NB4 (cell line): ENCODE data around the gene INPP5B.
"Not testable (repeated sequence)": the region's sequence is repeated elsewhere in the genome, so short reads cannot be mapped to it uniquely, and the experiment has no call there.

Experiments
- DNase-seq: peaks from one replicate; pipeline ENCODE4 v3.0.0; 2010; ENCODE audit warnings: low read depth
- H3K4me3 ChIP-seq: one replicate; pipeline ENCODE4 v1.5.1; 2011; ENCODE audit warnings: mild to moderate bottlenecking, low read depth, low read length, moderate library complexity
- CTCF ChIP-seq: IDR thresholded peaks from one replicate; pipeline ENCODE4 v1.5.1; 2012; ENCODE audit warnings: low read depth, low read length
- MAX ChIP-seq: IDR thresholded peaks from 2 replicates; pipeline ENCODE4 v1.6.1; 2011; ENCODE audit warnings: low read depth, low read length
- MYC ChIP-seq: IDR thresholded peaks from 2 replicates; pipeline ENCODE4 v1.6.1; 2011; ENCODE audit warnings: low read depth, low read length
- POLR2A ChIP-seq: IDR thresholded peaks from 2 replicates; pipeline ENCODE4 v1.6.1; 2011; ENCODE audit warnings: mild to moderate bottlenecking; ENCODE audit not compliant: insufficient read length; ENCODE audit errors: extremely low read depth

INPP5B gene

GRCh38 chr1:37983546-37983945 is 36.7 kb upstream of the INPP5B start:
- H3K4me3 ChIP-seq, result no peak overlapping the region
- no peak for DNase-seq
- TF ChIP-seq CTCF (no peak), MAX (no peak), POLR2A (no peak), MYC (no peak)

- no peak for DNase-seq
- H3K4me3 ChIP-seq, result no peak overlapping the region
- TF ChIP-seq MYC (no peak), POLR2A (no peak), CTCF (no peak), MAX (no peak)
Observed at GRCh38 chr1:37978541-37978940, 31.7 kb upstream of the INPP5B start.

DNA sequence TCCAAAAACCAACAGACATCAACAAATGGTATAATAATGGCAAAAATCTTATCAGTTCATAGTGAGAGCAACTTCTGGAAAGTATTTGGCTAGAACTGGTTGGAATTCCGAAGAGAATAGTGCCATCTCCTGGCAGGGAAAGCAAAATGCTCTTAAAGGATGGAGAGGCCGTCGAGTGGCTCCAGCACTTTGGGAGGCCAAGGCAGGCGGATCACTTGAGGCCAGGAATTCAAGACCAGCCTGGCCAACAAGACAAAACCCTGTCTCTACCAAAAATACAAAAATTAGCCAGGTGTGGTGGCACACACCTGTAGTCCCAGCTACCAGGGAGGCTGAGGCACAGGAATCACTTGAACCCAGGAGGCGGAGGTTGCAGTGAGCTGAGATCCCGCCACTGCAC is 28.2 kb upstream of the INPP5B start:
- peak; percentile 57 for DNase-seq
- TF ChIP-seq CTCF, result peak; percentile 31

GRCh38 chr1:37974567-37974966 is 27.7 kb upstream of the INPP5B start:
- DNase-seq, result no peak
- TF ChIP-seq CTCF (no peak), MYC (no peak), POLR2A (no peak), MAX (no peak)
- no peak overlapping the region for H3K4me3 ChIP-seq

More for the DNA sequence above, 28.2 kb upstream of the INPP5B start:
- not testable (repeated sequence) for H3K4me3 ChIP-seq

- not testable (repeated sequence) for H3K4me3 ChIP-seq, DNase-seq
Observed at GRCh38 chr1:37973684-37974083, 26.8 kb upstream of the INPP5B start.

- TF ChIP-seq MYC (no peak), MAX (no peak), CTCF (no peak), POLR2A (no peak)
- H3K4me3 ChIP-seq, result no peak overlapping the region
- DNase-seq, result no peak
Observed at GRCh38 chr1:37965301-37965700, 18.4 kb upstream of the INPP5B start.

GRCh38 chr1:37964106-37964505 is 17.3 kb upstream of the INPP5B start:
- not testable (repeated sequence) for H3K4me3 ChIP-seq, DNase-seq
